GM19240 (cell line): ENCODE data around the gene AVPR1B.

Experiments
- DNase-seq: peaks from one replicate; pipeline ENCODE4 v3.0.0; 2011; ENCODE audit warnings: low spot score; ENCODE audit not compliant: insufficient read length

The AVPR1B gene, protein sequence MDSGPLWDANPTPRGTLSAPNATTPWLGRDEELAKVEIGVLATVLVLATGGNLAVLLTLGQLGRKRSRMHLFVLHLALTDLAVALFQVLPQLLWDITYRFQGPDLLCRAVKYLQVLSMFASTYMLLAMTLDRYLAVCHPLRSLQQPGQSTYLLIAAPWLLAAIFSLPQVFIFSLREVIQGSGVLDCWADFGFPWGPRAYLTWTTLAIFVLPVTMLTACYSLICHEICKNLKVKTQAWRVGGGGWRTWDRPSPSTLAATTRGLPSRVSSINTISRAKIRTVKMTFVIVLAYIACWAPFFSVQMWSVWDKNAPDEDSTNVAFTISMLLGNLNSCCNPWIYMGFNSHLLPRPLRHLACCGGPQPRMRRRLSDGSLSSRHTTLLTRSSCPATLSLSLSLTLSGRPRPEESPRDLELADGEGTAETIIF

GRCh38 chr1:206117151-206117948 is at the start of gene AVPR1B:
Gene AVPR1B, minus strand, starts transcription at chr1:206117388. Its CDS starts 498 bp downstream, at chr1:206116890.
- no peak for DNase-seq

DNA sequence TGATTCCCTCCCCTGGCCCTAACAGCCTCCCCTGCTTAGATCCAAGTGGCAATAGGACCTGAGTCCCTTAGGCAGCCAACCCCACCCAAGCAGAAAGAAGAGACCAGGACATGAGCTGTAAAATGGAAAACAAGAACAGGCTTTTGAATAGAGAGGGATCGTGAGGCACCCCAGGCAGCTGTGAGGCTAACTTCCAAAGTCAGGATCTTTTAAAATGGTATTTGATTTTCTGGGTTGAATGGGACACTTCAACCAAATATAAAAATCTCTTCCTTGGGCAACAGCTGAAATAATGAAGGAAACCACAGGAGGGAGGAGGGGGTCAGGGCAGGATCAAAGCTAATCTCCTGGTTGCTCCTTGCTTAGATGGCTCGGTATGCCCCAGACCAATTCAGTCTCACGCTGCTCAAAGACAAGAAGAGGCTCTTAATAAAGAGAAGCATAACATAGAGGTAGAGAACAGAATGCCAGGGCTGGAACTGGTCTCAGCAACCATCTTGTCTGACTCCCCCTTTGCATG is 28.6 kb upstream of the AVPR1B start:
- no peak for DNase-seq

GRCh38 chr1:206144605-206145004 is 27.4 kb upstream of the AVPR1B start:
- no peak for DNase-seq

GRCh38 chr1:206143537-206144172 is 26.5 kb upstream of the AVPR1B start:
- no peak for DNase-seq

DNA sequence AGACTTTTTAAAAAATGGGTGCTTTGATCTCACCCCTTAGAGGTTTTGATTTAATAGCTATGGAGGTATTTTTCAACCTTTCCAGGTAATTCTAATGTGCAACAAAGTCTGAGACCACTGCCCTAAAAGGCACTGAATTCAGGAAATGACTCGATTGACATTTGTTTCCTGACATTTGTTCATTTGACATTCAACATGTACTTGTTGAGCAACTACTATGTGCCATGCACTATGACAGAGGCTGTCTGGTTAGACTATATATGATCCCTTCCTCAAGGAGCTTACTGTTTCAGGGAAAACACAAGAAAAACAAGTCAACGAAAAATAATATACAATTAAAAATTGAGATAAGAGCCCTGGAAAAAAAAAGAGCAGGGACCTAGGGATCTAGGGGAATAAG is 25.6 kb upstream of the AVPR1B start:
- no peak for DNase-seq

GRCh38 chr1:206142011-206142410 is 24.8 kb upstream of the AVPR1B start:
- DNase-seq = no peak

GRCh38 chr1:206136241-206136640 is 19.1 kb upstream of the AVPR1B start:
- DNase-seq = no peak

DNA sequence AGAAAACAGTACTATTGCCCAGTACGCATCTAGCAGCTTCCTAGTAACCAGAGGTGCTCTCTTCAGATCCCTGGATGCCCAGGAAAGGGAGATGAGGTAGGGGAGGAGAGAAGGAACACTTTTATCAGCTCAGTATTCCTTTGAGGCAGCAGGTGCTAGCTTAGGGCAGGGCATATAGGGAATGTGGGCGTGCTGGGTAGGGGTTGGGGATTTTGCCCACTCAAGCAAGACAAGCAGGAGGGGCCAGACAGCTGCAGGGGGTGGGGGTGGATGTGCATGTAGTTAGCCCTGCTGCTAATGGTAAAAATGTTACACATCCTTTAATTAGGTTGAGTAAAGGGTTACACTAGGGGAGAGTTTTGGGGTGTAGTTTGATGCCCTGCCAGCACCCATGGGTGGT is 18.1 kb upstream of the AVPR1B start:
- no peak for DNase-seq

GRCh38 chr1:206133751-206134415 is 16.7 kb upstream of the AVPR1B start:
- no peak for DNase-seq

GRCh38 chr1:206131037-206131436 is 13.8 kb upstream of the AVPR1B start:
- no peak for DNase-seq

DNA sequence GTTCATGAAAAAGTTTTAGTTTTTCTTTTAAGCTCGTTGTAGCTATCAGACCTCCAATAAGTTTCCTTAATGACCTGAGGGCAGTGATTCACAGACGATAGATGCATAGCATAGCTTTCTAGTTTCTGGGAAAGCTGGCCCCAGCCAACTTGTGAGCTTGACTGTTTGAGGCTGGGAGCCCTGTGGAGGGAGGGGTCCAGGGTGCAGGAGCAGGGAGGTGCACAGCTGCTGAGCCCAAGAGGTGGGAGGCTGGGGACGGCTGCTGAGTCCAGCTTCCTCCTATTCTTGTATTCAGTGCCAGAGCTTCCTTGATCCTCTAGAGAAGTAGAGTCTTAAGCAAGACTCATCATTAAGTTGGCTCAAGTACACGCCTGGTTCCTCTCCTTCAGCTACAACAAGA is 11.0 kb upstream of the AVPR1B start:
- DNase-seq = no peak

DNA sequence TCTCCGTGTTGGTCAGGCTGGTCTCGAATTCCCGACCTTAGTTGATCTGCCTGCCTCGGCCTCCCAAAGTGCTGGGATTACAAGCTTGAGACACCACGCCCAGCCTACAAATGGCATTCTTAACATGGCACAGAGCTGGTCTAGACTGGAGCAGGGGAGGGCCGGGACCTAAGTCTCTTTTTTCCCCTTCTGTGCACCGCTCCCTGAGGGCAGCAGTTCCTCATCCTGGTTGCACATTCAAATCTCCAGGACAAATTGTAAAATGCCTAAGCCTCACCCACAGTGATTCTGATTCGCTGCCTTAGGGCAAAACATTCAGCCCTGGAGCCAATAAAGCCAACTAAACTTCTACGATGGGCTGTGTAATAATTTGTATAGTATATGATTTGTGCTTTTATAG is 10.1 kb upstream of the AVPR1B start:
- DNase-seq = no peak

DNA sequence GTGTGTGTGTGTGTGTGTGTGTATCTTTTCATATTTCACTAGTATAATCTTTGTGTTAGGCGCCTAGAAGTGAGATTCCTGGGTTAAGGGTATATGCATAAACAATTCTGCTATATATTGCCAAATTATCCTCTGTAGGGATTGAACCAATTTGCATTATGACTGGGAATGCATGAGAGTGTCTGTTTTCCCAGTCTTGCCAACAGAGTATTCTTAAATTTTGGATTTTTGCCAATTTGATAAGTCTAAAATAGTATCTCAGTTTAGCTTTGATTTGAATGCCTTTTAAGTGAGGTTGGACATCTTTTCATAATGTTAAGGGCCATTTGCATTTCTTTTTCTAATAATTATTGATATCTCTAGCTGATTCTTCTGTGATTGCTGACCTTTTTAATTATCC is 8.2 kb upstream of the AVPR1B start:
- DNase-seq = no peak

DNA sequence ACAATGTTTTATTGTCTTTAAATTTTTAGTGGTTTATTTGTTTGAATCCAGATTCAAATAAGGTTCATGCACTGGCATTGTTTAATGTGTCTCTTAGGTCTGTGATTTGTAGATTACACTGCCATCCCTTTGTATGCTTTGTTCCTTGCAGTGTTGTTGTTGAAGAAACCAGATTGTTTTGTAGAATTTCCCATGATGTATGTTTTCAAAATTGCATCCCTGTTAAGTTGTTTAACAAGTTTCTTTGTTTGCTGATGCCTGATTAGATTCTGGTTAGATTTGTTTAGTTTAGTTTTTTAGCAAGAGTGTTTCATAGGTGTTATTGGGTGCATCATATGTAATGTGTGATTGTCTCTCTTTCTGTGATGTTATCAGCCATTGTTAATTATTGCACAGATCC is 5.5 kb upstream of the AVPR1B start:
- no peak for DNase-seq

GRCh38 chr1:206121269-206121668 is 4.1 kb upstream of the AVPR1B start:
- DNase-seq = no peak

- no peak for DNase-seq
Measured at GRCh38 chr1:206120406-206120805, 3.2 kb upstream of the AVPR1B start.

GRCh38 chr1:206116873-206117150 is 376 bp downstream of the AVPR1B start:
- no peak for DNase-seq

GRCh38 chr1:206116191-206116872 is 856 bp downstream of the AVPR1B start:
- no peak for DNase-seq

GRCh38 chr1:206115791-206116190 is 1.4 kb downstream of the AVPR1B start:
- no peak for DNase-seq

DNA sequence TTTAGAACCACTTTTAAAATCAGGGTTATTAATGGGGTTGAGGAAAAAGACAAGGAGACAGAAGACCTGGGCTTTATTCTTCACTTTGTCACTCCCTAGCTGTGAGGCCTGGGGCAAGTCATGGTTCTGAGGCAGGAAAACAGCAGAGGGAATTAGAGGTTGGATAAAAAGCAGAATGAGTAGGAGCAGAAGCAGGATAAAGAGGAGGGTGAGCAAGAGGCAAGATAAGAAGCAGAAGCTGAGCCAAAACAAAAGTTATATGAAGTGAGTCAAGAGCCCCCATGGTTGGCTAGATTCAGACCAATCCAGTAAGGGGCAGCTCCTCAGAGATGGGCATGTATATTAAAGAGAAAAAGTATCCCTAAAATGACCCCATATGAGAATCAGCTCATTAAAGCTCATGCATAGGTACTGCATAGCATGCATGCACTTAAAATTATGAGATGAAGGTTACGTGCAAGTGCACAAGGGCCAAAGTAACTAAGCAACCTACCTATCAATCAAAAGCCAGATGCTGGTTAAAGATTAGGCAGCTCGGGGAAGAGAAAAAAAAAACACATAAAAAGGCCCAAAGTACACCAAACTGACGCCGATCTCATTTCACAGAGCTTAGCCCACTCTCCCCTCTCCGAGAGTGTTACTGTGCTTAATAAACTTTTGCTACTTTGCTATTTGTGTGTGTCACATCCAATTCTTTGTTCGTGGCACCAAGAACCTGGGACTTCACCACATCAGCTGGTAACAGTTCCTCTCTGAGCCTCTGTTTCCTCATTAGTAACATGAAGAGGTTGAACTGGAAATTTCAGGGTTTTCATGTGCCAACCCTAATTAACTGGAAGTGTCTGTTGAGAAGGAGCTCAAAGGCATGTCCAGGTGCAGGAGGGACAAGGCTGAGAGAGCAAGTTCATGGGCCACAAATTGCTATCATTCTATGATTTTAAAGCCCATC is 2.2 kb downstream of the AVPR1B start:
- no peak for DNase-seq
